ENCODE data around the gene ZC3H13.

Gene ZC3H13

DNA sequence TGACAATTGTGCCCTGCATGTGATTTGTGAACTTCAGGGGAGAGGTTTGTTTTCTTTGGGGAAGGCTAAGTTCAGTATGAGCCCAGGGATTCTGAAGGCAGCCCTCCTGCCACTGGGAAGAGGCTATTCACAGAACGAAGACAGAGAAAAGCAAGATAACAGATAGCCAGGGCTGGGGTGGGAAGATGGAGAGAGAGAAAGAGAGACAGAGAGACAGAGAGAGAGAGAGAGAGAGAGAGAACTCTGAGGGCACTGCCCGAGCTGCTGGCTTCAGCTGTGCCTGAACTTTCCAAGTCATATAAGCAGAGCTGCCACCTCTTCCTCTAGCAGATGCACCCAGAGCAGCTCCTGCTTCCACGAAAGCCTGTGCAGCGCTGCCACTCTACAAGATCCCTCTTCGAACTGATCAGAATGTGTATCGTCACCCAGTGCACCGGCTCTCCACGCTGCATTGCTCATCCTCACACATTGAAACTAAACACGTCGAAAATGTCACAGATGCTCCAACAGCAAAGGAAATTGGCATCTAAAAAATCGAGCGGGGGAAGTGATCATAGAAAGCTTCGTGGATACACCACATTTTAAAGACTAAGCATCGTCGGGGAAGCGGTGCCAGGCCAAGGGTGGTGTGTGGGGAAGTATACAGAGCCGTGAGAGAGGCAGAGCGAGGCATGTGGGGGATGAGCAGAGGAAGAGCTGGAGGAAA lies 119.2 kb downstream of the ZC3H13 start:
- DNase-seq: no peak

DNA sequence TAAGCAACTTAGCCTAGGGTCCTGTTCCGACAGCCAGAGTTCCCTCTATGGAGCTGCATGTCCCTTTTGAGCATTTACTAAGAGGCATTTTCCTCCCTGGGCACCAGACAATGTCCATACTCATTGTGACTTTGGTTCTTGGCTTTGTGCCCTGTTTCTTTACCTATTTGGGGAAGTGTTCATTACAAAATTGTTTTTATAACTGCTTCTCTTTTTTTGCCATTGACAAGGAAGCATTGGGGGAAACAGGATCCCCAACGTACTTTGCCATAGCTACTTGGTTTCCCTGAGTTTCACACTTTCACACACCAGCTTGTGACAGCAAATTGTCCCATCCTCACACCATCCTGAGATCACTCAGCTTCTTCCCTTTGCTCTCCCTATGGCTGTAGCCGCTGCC lies 119.9 kb downstream of the ZC3H13 start:
- no peak for DNase-seq

DNA sequence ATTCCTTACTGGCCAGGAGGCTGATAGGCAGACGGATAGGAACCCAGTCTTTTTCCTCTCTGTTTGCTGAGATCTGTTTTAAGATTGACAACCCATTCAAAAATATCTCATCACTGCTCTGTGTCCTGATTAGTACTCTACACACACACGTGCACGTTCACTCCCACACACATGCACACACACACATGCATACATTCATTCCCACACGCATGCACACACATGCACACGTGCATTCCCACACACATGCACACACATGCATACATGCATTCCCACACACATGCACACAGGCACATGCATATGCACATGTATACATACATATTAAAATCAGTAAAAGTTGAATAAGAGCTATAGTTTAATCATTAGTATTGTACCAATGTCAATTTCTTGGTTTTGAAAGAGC lies 120.4 kb downstream of the ZC3H13 start:
- DNase-seq: no peak

DNA sequence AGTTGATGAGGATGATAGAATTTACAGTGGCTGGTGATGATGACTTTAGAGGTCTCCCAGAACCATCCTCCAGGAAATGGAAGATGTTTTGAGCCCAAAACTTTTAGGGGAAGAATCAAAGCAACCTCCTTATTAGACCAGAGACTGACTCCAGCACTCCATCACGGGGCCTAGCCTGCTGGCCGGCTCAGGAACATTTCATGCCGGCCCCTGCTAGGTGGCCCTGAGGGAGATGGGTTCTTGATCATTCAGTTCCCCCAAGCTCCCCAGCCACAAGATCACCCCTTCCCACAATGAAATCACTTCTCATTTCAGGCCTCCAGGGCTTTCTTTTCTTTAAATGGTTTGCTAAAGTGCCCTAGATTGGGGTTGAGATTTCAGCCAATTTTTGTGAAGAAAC lies 121.3 kb downstream of the ZC3H13 start:
- no peak for DNase-seq

DNA sequence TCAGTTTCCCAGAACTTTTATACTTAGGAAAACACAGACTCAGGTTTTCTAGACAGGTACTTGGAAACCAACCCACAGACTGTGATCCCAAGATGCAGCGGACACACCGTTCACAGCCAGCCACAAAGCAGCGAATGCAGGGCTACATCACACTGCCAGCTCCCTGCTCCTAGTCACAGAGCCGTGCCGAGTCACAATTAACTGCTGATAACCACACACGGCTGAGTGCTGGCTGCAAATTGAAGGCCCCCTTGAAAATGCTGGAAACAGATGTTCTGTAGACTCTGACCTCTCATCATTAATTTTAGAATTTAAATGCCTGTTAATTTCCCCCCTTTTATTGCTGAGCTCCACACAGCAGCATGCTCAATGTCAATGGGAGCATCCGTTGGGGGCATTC lies 122.4 kb downstream of the ZC3H13 start:
- DNase-seq: no peak

DNA sequence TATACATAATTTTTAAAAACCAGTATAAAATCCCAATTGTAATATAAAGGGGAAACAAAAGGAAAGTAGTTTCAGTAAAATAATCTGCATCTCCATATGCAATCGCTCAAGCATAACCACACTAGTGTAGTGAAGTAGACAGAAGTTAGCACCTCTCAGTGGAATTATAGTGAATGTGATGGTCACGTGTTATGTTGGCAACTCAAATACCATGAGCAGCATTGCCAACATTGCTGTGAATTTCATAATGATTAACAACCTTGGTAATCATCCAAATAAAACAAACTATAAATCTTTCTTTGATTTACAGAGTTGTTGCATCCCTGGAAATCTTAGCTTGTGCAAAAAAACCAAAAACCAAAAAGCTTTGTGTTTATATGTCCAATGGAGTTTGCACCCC lies 123.7 kb downstream of the ZC3H13 start:
- no peak for DNase-seq

DNA sequence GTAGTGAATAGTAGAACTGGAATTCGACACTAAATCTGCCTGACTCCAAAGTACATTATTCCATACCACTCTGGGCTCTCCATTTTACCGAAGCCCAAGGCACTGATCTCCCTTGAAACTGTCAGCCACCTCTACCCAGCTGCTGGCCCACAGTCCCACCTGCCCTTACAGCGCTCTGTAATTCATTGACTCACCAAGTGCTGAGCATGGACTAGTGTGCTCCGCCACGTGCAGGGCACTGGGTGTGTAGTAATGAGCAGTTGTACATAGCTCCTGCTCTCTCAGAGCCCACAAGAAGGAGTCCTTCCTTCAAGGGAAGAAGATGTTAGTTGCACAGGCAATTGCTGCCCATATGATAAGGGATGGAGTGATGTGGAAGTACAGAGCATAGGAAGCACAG lies 124.4 kb downstream of the ZC3H13 start:
- no peak for DNase-seq

DNA sequence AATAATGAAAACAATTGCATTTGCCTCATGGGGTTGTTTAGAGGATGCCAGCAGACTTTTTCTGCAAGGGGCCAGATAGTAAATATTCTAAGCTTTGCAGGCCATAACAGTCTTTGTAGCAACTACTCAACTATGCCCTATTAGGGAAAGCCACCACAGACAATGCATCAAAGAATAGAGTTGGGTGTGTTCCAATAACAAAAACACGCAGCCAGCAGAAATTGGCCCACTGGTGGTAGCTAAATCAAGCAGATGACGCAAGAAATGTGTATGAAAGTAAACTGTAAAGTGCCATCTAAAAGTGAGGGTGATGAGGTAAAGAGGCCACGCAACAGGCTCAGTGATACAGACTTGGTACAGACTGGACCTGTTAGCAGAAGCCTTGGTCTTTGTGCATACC lies 125.8 kb downstream of the ZC3H13 start:
- DNase-seq: no peak

DNA sequence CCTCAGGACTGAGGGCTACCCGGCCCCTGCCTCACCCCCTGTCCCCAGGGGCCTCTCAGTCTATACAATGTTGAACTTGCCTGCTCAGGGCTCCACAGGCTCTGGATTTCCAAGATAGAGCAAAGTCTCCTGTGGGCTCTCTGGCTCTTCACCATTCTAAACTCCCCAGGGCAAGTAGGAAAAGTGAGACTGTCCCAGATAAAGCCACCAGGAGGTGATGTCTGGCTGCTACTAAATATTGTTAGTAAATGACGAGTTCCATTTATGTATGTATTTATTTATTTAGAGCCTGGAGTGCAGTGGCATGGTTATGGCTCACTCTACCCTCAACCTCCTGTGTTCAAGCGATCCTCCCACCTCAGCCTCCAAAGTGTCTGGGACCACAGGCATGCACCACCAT lies 127.4 kb downstream of the ZC3H13 start:
- no peak for DNase-seq

DNA sequence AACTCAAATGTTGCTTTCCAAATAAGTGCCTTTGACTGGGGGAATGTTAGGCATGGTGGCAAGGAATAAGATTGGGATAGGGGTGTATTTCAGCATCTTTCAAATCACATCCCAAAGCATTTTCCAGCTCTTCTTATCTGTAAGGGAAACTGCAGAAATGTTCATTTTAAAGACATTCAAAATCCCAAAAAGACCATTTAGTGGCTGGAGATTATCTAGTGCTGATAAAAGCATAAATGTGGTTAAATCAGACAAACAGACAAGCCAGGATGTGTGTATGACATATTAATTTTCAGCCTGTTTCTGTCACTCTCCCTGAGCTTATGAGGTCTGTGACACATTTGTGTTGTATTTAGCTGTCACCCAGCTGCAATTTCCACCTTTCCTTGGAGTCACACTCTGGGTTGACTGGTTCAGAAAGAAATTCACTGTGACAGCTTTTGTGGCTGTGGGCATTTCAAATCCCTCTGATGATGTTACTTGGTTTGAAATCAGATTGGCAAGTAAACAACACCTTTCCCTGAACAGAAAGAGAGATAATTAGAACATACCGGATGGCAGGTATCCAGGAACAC lies 131.3 kb downstream of the ZC3H13 start:
- DNase-seq: no peak

DNA sequence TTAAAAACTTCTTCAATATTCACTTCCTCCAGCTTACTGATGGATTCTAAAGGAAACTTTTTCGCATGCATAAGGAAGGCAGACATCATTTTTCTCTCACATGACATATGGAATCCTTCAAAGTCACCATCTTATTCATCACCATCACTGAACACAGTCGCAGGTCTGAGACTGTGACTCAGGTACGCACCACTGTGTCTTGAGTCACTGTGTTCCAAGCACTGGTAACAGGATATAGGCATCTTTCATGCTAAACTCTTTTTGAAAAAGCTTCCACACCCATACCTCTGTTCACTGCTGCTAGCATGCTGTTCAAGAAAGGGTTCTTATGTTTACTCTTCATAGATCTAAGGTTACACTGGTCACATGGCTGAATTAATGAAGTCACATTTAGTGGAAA lies 133.9 kb downstream of the ZC3H13 start:
- DNase-seq: no peak

DNA sequence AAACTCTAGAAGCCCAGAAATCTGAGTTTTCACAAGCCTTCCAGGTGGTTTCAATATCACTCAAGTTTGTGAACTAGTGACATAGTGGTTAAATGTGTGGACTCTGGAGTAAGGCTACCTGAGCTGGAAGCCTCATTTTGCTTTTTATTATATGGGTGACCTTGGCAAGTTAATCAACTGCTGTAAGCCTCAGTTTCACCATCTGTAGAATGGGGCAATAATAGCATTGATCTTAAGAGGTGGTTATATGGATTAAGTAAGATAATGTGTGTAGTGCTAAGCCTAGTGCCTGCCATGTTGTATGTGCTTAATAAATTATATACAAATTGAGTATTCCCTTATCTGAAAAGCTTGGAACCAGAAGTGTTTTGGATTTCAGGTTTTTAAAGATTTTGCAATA lies 135.5 kb downstream of the ZC3H13 start:
- no peak for DNase-seq

DNA sequence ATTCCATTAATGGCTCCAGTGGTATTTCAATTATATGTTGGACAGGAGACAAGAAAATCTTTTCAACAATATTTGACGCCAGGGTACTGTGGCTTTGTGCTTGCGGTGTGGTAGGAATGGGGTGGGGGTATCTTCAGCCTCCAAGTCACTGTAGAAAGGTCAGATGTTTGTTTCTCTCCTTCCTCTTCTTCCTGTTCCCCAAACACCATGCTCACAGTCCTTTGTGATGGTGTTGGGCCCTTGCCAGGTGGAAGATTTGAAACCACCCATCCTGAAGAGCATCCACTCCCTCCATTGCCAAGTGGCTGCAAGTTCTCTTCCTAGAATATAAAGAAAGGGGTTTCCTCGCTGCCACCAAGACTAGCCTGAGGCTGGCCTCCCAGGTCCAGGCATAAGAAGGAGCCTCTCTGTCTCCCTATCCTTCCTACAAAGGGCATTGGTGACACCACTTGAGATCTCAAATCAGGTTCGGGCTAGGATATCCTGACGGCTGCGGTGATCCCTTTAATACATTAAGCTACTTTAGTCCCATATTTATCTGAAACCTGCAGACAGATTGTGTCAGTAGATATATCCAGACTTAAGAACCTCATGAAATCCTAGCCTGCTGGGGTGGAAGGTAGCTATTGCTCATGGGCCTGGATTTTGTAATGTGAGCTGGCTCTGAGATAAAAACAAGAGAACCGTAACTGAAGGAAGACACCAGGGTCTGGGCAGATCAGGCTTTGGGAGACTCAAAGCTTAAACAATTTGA lies 136.7 kb downstream of the ZC3H13 start:
- no peak for DNase-seq

DNA sequence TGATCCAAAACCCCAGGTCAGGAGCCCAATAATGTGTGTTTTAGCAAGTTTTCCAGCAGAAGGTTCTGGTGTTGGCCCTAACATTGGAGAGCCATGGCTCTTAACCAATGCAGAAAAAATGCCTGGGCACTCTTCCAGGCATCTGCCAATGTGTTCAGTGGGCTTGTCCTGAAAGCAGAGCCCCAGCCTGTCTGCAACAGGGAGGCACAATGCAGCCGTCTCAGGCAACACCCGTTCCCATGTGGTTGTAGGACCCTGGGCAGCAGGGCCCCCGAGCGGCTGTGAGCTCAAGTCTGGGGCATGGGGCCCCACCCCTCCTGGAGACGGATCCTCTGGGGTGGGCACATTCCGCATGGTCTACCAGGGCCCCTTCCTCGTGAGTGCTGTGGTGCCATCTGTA lies 142.9 kb downstream of the ZC3H13 start:
- no peak for DNase-seq

DNA sequence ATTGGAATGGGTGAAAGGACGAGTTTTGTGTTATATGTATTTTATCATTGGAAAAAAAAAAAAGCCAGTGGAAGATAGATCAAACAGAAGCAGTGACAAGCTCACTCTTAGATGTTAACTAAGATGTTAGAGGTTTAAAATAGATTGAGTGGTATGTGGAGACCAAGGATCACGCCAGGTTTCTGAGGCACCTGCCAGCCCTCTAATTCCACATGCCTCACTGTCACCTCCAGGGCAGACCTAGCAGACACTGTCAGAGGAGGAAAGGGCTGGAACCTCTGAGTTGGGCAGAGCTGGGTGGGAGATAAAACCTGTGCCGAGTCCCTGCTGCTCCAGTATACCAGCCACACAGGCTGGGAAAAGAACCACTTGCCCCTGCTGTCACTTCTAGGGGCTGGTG lies 143.5 kb downstream of the ZC3H13 start:
- DNase-seq: no peak

DNA sequence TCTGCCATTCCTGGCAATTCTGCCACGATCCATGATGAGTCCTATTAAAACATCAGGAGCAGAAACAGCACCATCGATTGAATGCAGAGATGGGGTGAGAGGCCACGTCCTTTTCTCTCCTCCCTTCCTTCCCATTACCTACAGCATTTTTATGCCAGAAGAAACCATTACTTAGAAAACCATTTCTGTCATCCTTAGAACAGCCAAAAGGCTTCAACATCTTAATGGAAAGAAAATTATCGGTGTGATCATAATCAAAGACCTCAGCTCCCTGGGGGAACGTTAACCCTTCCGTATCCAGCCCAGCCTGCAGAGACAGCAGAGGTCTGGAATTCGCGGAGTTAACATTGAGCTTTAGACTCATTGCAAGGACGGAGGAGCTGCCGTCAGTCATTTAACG lies 145.0 kb downstream of the ZC3H13 start:
- no peak for DNase-seq

Measured in activated CD4-positive, alpha-beta T cell treated with anti-CD3 and anti-CD28 coated beads for 1 hour (primary cell).